Endothelial cell of umbilical vein (primary cell): ENCODE data around the gene IDNK. TPM values are rescaled to one million over a fixed set of nuclear protein-coding genes. Genes with fewer than 3 reads are reported as not detected.

Source experiments
- BruUV-seq: library from RNA; stranded (reverse); fragments of 400-500 nt; replicated peaks from 2 replicates; lab custom pipeline; 2021; lab: Mats Ljungman, UMichigan
- CTCF ChIA-PET: fragments of 300-600, 350-600 bp; sonication (Branson Sonifier 250); formaldehyde crosslinking; loops from one replicate; lab custom pipeline; 2021; ENCODE audit warnings: antibody characterized with exemption, inconsistent platforms; lab: Charles Lee
- POLR2A ChIA-PET: fragments of 300-600, 350-600 bp; sonication (Branson Sonifier 250); formaldehyde crosslinking; loops from one replicate; lab custom pipeline; 2021; ENCODE audit warnings: antibody characterized with exemption, inconsistent platforms; lab: Charles Lee
- DNase-seq: peaks from one replicate; pipeline ENCODE4 v3.0.0-alpha.2; 2011; ENCODE audit warnings: low read depth, low spot score
- FAIRE-seq: peaks from 2 replicates; lab custom pipeline; 2011; peaks lifted over from hg19 to GRCh38; lab: Jason Lieb, UNC
- H2AFZ ChIP-seq: 2 replicates; pipeline ENCODE4 v1.6.0; 2012; ENCODE audit warnings: low read depth, low read length, control low read depth, inconsistent platforms
- H3K27ac ChIP-seq: 2 replicates; pipeline ENCODE4 v1.5.1; 2011; ENCODE audit warnings: low read depth, mild to moderate bottlenecking, control low read depth, low read length, moderate library complexity; ENCODE audit not compliant: insufficient read depth
- H3K27me3 ChIP-seq, 2 experiments: 2 replicates each; pipeline versions ENCODE4 v1.6.0 to v1.6.1; 2011; ENCODE audit warnings: low read length in 2 of 2, mixed read lengths in 1 of 2; ENCODE audit not compliant: control insufficient read depth in 2 of 2, insufficient read depth in 2 of 2
- H3K36me3 ChIP-seq, 2 experiments: 2 replicates in 1 of 2; 3 replicates in 1 of 2; pipeline ENCODE4 v1.5.1; 2011; ENCODE audit warnings: low read length in 2 of 2, mild to moderate bottlenecking in 1 of 2, moderate library complexity in 1 of 2; ENCODE audit not compliant: control insufficient read depth in 2 of 2, insufficient read depth in 2 of 2; ENCODE audit errors: extremely low read depth in 1 of 2
- H3K4me1 ChIP-seq: 3 replicates; pipeline ENCODE4 v1.5.1; 2011; ENCODE audit warnings: mild to moderate bottlenecking, low read length; ENCODE audit not compliant: control insufficient read depth, insufficient read depth; ENCODE audit errors: extremely low read depth
- H3K4me2 ChIP-seq: 2 replicates; pipeline ENCODE4 v1.6.1; 2011; ENCODE audit warnings: low read length, control low read depth, mixed read lengths; ENCODE audit not compliant: insufficient read depth
- H3K4me3 ChIP-seq, 3 experiments: fragments of 200-600 bp in 1 of 3; sonication (generic), shearing (Covaris generic) in 1 of 3; replicated peaks in 1 of 3; 2 replicates each; pipeline ENCODE4 v1.5.1; 2011 to 2016; ENCODE audit warnings: control low read depth in 3 of 3, low read length in 3 of 3, mild to moderate bottlenecking in 2 of 3, inconsistent platforms in 1 of 3, low read depth in 1 of 3, moderate library complexity in 1 of 3; ENCODE audit not compliant: insufficient read depth in 1 of 3
- H3K79me2 ChIP-seq: 2 replicates; pipeline ENCODE4 v1.6.0; 2012; ENCODE audit warnings: low read length, inconsistent platforms; ENCODE audit not compliant: control insufficient read depth, insufficient read depth
- H3K9ac ChIP-seq: replicated peaks from 2 replicates; pipeline ENCODE3; 2011; ENCODE audit warnings: low read length, control low read depth; ENCODE audit not compliant: insufficient read depth; ENCODE audit errors: extremely low read depth
- H3K9me1 ChIP-seq: replicated peaks from 3 replicates; pipeline ENCODE4 v1.6.0; 2011; ENCODE audit warnings: mild to moderate bottlenecking, low read length; ENCODE audit not compliant: control insufficient read depth, insufficient read depth; ENCODE audit errors: extremely low read depth
- H3K9me3 ChIP-seq: replicated peaks from 2 replicates; pipeline ENCODE4 v1.5.1; 2012; ENCODE audit warnings: low read length, inconsistent platforms; ENCODE audit not compliant: control insufficient read depth, insufficient read depth
- H4K20me1 ChIP-seq: replicated peaks from 2 replicates; pipeline ENCODE3; 2011; ENCODE audit warnings: mild to moderate bottlenecking, low read length; ENCODE audit not compliant: control insufficient read depth, insufficient read depth; ENCODE audit errors: extremely low read depth
- CTCF ChIP-seq, 2 donors: IDR thresholded peaks; 1 replicate in 1 of 2; 2 replicates in 1 of 2; pipeline ENCODE4 v1.5.1; 2011; ENCODE audit warnings: low read length in 2 of 2, mild to moderate bottlenecking in 2 of 2, moderate library complexity in 2 of 2, control low read depth in 1 of 2, inconsistent platforms in 1 of 2, low read depth in 1 of 2; ENCODE audit not compliant: insufficient read depth in 1 of 2; ENCODE audit errors: extremely low read depth in 1 of 2
- EZH2 ChIP-seq: IDR thresholded peaks from 2 replicates; pipeline ENCODE4 v1.6.1; 2012; ENCODE audit warnings: borderline replicate concordance, low read depth, mild to moderate bottlenecking, moderate library complexity, low read length, inconsistent platforms; ENCODE audit not compliant: severe bottlenecking
- FOS ChIP-seq: IDR thresholded peaks from 2 replicates; pipeline ENCODE4 v1.6.1; 2011; ENCODE audit warnings: mild to moderate bottlenecking, low read length, moderate library complexity, borderline replicate concordance; ENCODE audit not compliant: insufficient read depth
- GATA2 ChIP-seq: IDR thresholded peaks from 2 replicates; pipeline ENCODE4 v1.7.0; 2011; ENCODE audit warnings: low read depth, mild to moderate bottlenecking, moderate library complexity, mixed read lengths, low read length; ENCODE audit not compliant: insufficient read length, insufficient read depth
- JUN ChIP-seq: IDR thresholded peaks from 2 replicates; pipeline ENCODE4 v1.6.1; 2011; ENCODE audit warnings: borderline replicate concordance, low read depth; ENCODE audit not compliant: insufficient read length, insufficient read depth
- MYC ChIP-seq: IDR thresholded peaks from one replicate; pipeline ENCODE4 v1.6.1; 2011; ENCODE audit warnings: mild to moderate bottlenecking, low read depth, low read length
- POLR2A ChIP-seq: IDR thresholded peaks from 2 replicates; pipeline ENCODE4 v1.6.1; 2012; ENCODE audit warnings: low read depth, mild to moderate bottlenecking, control low read depth, low read length
- POLR2AphosphoS5 ChIP-seq: IDR thresholded peaks from 2 replicates; pipeline ENCODE4 v1.6.1; 2012; ENCODE audit warnings: low read depth, mild to moderate bottlenecking, control low read depth, low read length, moderate library complexity; ENCODE audit not compliant: insufficient read depth
- dilution Hi-C: fragments of 300-500 bp; cut with MboI; formaldehyde crosslinking; loops from one replicate; pipeline ENCODE4 v1.15.0; 2019; ENCODE audit warnings: low sequenced_read_pairs; ENCODE audit not compliant: extremely low pct_ligation_motif_present
- intact Hi-C: fragments of 100-400 bp; cut with micrococcal nuclease; formaldehyde crosslinking; loops from one replicate; pipeline ENCODE4 v1.10.0; 2022
- polyA plus RNA-seq, 4 experiments: library from polyadenylated mRNA; depleted of rRNA in 3 of 4; stranded (reverse) in 3 of 4; unstranded in 1 of 4; fragments of >200 nt; gene quantifications; 2 replicates each; pipeline versions ENCODE4 v1.2.1 to v1.2.3, GENCODE V29; 2011 to 2012; ENCODE audit warnings: missing spikeins in 1 of 4
- total RNA-seq: library from RNA; stranded (reverse); gene quantifications from 2 replicates; pipeline ENCODE4 v1.2.3, GENCODE V29; 2021

IDNK gene
- total and polyA plus RNA-seq, 2 donors (not counting 3 experiments of a cell fraction or from before 2014, with no cell fraction given): 2.7 to 4.5 TPM

DNA sequence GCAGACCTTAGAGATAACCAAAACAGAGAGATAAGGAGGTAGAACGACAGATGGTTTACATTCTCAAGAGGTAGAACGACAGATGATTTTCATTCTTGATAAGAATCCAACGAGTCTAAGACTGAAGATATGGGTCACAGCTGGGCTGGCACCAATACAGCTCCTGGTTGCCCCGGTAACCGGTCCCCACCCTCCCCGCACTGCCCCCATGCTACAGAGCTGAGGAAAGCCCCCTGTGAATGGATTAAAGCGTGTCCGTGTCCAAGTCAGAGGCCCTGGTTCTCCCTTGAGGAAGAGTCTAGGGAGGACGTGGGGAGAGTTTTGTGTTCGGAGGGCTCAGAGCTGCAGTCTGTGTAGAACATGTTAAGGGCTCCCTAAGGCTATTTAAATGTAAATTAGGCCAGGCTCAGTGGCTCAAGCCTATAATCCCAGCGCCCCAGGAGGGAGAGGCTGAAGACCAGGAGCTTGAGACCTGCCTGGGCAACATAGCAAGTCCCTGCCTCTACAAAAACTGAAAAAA, 8.1 kb downstream of the IDNK start:
- Histone ChIP-seq H3K9me3 (no peaks in the 10 kb centered on the region), H3K9me1 (no peaks in the 10 kb centered on the region), H3K36me3 (no peaks in the 10 kb centered on the region), H3K27me3 (no peaks in the 10 kb centered on the region), H3K4me1 (no peaks in the 10 kb centered on the region), H3K4me3 (no peak overlapping the region), H3K27ac (no peak overlapping the region), H3K79me2 (no peaks in the 10 kb centered on the region), H3K4me2 (no peak overlapping the region), H2AFZ (no peak overlapping the region), H3K9ac (no peak overlapping the region), H4K20me1 (no peaks in the 10 kb centered on the region)
- TF ChIP-seq FOS (no peak), JUN (no peak), POLR2A (no peak), CTCF (IDR thresholded peaks at IDR 0.05; ENCODE audit: extremely low read depth in 1 of 2, insufficient read depth in 1 of 2, low read depth in 1 of 2, low read length in 2 of 2) (no peak), POLR2AphosphoS5 (no peak), MYC (no peak)
- BruUV-seq: no TSS peak
- FAIRE-seq (peak; percentile 50), DNase-seq (no peak)
- POLR2A ChIA-PET: no interaction called here
- CTCF ChIA-PET: interaction anchor here (0.8 to 3.7 kb wide), 2 partner anchors 10 to 31 kb away, joined by 3 to 20 read pairs; no protein-coding TSS in a partner anchor
- intact Hi-C loops (no loop called here), dilution Hi-C loops (no loop called here)

- Histone ChIP-seq H3K27ac (no peak overlapping the region), H3K4me3 (no peak overlapping the region), H4K20me1 (no peaks in the 10 kb centered on the region), H3K4me2 (no peak overlapping the region), H3K36me3 (no peaks in the 10 kb centered on the region), H2AFZ (no peak overlapping the region), H3K9me1 (no peaks in the 10 kb centered on the region), H3K27me3 (no peaks in the 10 kb centered on the region), H3K9ac (no peak overlapping the region), H3K79me2 (no peaks in the 10 kb centered on the region), H3K4me1 (no peaks in the 10 kb centered on the region), H3K9me3 (no peaks in the 10 kb centered on the region)
- CTCF ChIA-PET: interaction anchor here (1.6 kb wide), 1 partner anchor 14 kb away, joined by 5 read pairs; no protein-coding TSS in a partner anchor
- DNase-seq (no peak), FAIRE-seq (no peak)
- no TSS peak for BruUV-seq
- TF ChIP-seq JUN (no peak), FOS (no peak), GATA2 (no peak), POLR2AphosphoS5 (no peak), EZH2 (no peak), CTCF (IDR thresholded peaks at IDR 0.05; ENCODE audit: extremely low read depth in 1 of 2, insufficient read depth in 1 of 2, low read depth in 1 of 2, low read length in 2 of 2) (no peak), MYC (no peak)
- POLR2A ChIA-PET: interaction anchor here (0.6 kb wide), 1 partner anchor 345 kb away, joined by 4 read pairs; no protein-coding TSS in a partner anchor
- intact Hi-C loops: no loop called here
- dilution Hi-C loops: no loop called here
These were observed 10.3 kb downstream of the IDNK start for GRCh38 chr9:83633255-83633654.
